HUES48 (cell line): Measurements from ENCODE around the gene NSMF.
"Not testable (repeated sequence)": the region's sequence is repeated elsewhere in the genome, so short reads cannot be mapped to it uniquely, and the experiment has no call there.

Source experiments
- H3K27ac ChIP-seq: one replicate; pipeline ENCODE4 v1.7.0; 2013; ENCODE audit warnings: low read depth, low read length, inconsistent platforms
- H3K27me3 ChIP-seq: 2 replicates; pipeline ENCODE4 v1.6.1; 2013; ENCODE audit warnings: mild to moderate bottlenecking, low read length; ENCODE audit not compliant: control insufficient read depth, insufficient read depth
- H3K36me3 ChIP-seq: 2 replicates; pipeline ENCODE4 v1.6.1; 2013; ENCODE audit warnings: low read length; ENCODE audit not compliant: control insufficient read depth, insufficient read depth
- H3K4me1 ChIP-seq: 2 replicates; pipeline ENCODE4 v1.6.1; 2013; ENCODE audit warnings: mild to moderate bottlenecking, low read length; ENCODE audit not compliant: control insufficient read depth, insufficient read depth
- H3K4me3 ChIP-seq: 2 replicates; pipeline ENCODE4 v1.5.1; 2013; ENCODE audit warnings: mild to moderate bottlenecking, low read depth, low read length
- H3K9ac ChIP-seq: 2 replicates; pipeline ENCODE4 v1.6.1; 2013; ENCODE audit warnings: mild to moderate bottlenecking, low read depth, low read length, moderate library complexity
- H3K9me3 ChIP-seq: 2 replicates; pipeline ENCODE4 v1.6.1; 2013; ENCODE audit warnings: low read length; ENCODE audit not compliant: control insufficient read depth, insufficient read depth

Gene NSMF

DNA sequence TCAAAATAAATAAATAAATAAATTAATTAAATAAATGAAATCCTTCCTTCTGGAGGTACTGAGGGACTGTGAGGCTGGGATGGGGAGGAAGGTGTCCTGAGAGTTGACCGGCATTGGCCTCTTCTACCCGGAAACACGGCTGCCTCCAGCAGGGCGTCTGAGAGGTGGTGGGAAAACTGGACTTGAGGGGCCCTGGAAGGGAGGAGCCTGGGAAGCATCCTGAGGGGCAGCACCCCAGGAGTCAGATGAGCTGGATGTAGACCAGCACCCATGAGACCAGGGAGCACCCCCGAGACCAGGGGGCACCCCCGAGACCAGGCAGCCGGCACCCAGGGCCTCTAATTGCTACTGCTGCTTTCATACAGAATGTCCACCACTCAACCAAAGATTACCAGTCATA lies 8.8 kb upstream of the NSMF start:
- Histone ChIP-seq H3K27ac (no peak overlapping the region), H3K27me3 (peaks cover 4% of the 10 kb centered on the region; the same call in 1 of the 2 replicates), H3K4me1 (no peaks in the 10 kb centered on the region), H3K4me3 (no peak overlapping the region), H3K9ac (no peak overlapping the region), H3K36me3 (no peaks in the 10 kb centered on the region), H3K9me3 (no peaks in the 10 kb centered on the region)

- H3K4me1 ChIP-seq, result no peaks in the 10 kb centered on the region
- H3K27ac ChIP-seq, result no peak overlapping the region
- no peak overlapping the region for H3K9ac ChIP-seq
- H3K9me3 ChIP-seq, result no peaks in the 10 kb centered on the region
- no peak overlapping the region for H3K4me3 ChIP-seq
- H3K27me3 ChIP-seq, result peaks cover 11% of the 10 kb centered on the region
- no peaks in the 10 kb centered on the region for H3K36me3 ChIP-seq
Observed at GRCh38 chr9:137467161-137467581, 8.0 kb upstream of the NSMF start.

DNA sequence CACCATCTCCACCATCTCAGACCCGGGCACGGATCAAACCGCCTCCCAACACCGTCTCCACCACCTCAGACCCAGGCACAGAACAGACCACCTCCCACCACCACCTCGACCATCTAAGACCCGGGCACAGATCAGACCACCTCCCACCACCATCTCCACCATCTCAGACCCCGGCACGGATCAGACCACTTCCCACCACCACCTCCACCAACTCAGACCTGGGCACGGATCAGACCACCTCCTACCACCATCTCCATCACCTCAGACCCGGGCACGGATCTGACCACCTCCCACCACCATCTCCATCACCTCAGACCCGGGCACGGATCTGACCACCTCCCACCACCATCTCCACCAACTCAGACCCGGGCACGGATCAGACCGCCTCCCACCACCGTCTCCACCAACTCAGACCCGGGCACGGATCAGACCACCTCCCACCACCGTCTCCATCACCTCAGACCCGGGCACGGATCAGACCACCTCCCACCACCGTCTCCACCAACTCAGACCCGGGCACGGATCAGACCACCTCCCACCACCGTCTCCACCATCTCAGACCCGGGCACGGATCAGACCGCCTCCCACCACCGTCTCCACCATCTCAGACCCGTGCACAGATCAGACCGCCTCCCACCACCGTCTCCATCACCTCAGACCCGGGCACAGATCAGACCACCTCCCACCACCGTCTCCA lies 7.4 kb upstream of the NSMF start:
- not testable (repeated sequence) for H3K9me3 ChIP-seq, H3K36me3 ChIP-seq, H3K27ac ChIP-seq, H3K9ac ChIP-seq, H3K4me3 ChIP-seq, H3K4me1 ChIP-seq
- peaks cover 15% of the 10 kb centered on the region for H3K27me3 ChIP-seq

DNA sequence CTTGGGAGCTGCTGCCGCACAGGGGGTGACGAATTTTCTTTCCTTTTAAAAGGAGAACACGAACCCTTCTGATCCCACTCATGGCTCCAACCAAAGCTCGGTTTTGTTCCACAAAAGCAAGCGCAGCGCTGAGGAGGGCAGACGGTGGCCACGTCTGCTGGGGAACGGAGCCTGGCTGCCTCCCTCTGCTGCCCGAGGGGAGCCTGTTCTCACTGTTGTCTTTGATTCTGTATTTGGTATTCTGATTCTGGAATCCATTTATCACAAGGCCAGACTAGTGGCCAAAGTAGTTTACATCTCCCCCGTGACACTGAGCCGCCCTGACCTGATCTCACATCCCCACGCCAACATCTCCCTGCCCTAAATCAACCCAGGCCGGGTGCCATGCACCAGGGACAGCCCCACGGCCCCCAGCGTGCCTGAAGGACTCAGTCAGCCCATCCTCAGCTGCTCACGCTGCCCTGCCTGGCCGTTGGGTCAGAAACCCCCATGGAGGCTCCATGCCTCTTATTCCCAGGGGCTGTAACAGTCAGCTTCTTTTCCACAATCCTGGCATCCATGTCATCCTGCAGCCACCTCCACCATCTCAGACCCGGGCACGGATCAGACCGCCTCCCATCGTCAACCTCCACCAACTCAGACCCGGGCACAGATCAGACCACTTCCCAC lies 6.7 kb upstream of the NSMF start:
- H3K27ac ChIP-seq, result no peak overlapping the region
- H3K4me1 ChIP-seq, result no peaks in the 10 kb centered on the region
- H3K27me3 ChIP-seq, result peaks cover 15% of the 10 kb centered on the region
- no peaks in the 10 kb centered on the region for H3K9me3 ChIP-seq
- H3K4me3 ChIP-seq, result no peak overlapping the region
- no peak overlapping the region for H3K9ac ChIP-seq
- no peaks in the 10 kb centered on the region for H3K36me3 ChIP-seq

- Histone ChIP-seq H3K27ac (no peak overlapping the region), H3K27me3 (peaks cover 15% of the 10 kb centered on the region), H3K4me1 (no peaks in the 10 kb centered on the region), H3K4me3 (no peak overlapping the region), H3K9me3 (no peaks in the 10 kb centered on the region), H3K36me3 (no peaks in the 10 kb centered on the region), H3K9ac (no peak overlapping the region)
Observed at GRCh38 chr9:137465000-137465719, 6.0 kb upstream of the NSMF start.

DNA sequence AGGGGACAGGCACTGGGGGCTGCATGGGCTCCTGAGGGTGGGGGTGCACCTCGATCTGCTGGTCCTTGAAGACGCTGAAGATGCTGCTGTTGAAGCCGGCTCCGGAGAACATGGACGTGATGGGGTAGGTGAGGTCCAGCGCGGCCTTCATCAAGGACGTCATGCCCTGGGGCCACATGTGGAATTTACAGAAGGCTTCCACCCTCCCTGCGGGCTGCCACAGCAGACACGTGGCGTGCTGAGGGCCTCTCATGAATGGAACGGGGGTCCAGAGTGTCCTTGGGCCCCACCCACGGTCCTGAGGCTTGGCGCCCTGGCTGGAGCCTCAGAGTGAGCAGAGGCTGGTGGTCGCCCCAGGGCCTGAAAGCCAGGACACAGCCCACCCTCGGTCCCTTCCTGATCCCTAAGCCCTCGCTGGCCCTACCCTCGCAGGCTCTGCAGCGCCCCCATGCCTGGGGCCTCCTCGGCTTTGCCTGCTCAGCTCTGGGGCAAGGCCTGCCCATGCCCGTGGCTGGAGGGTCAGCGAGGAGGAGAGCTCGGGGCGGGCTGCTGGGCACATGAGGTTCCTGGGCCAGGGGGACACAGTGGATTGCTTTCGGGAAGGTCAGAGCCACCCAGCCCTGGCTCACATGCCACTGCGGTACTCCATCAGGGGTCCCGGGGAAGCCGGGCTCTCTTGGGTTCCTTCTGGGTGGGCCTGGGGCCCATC lies 5.3 kb upstream of the NSMF start:
- H3K9ac ChIP-seq, result no peak overlapping the region
- H3K27ac ChIP-seq, result no peak overlapping the region
- no peaks in the 10 kb centered on the region for H3K36me3 ChIP-seq
- no peaks in the 10 kb centered on the region for H3K9me3 ChIP-seq
- peaks cover 15% of the 10 kb centered on the region for H3K27me3 ChIP-seq
- H3K4me1 ChIP-seq, result no peaks in the 10 kb centered on the region
- no peak overlapping the region for H3K4me3 ChIP-seq

DNA sequence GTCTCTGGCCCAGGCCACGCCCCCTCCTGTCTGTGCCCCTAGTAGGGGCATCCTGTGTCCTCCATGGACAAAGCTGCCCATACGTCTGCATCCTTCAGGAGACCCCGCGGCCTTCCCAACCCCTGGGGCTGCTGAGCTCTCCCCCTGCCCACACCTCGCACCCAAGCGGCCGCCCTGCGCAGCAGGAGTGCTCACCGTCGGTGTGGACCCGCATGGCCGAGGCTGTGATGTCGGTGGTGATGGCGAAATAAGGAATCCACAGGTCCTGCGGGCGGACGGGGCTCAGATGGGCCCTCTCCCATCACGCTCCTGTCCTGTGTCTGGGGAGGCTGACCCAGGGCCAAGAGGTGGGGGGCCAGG lies 4.8 kb upstream of the NSMF start:
- H3K9me3 ChIP-seq, result no peaks in the 10 kb centered on the region
- H3K36me3 ChIP-seq, result no peaks in the 10 kb centered on the region
- no peaks in the 10 kb centered on the region for H3K4me1 ChIP-seq
- no peak overlapping the region for H3K9ac ChIP-seq
- no peak overlapping the region for H3K4me3 ChIP-seq
- no peak overlapping the region for H3K27ac ChIP-seq
- H3K27me3 ChIP-seq, result peaks cover 15% of the 10 kb centered on the region

- no peak overlapping the region for H3K9ac ChIP-seq
- no peaks in the 10 kb centered on the region for H3K9me3 ChIP-seq
- no peak overlapping the region for H3K27ac ChIP-seq
Observed at GRCh38 chr9:137462986-137463930, 4.1 kb upstream of the NSMF start.

GRCh38 chr9:137462396-137462985 lies 3.4 kb upstream of the NSMF start:
- Histone ChIP-seq H3K4me1 (no peaks in the 10 kb centered on the region), H3K9ac (no peak overlapping the region), H3K36me3 (0 out of 2 replicates have a peak, but pooled peaks cover under 1% of the 10 kb centered on the region), H3K27me3 (peaks cover 15% of the 10 kb centered on the region), H3K4me3 (no peak overlapping the region), H3K9me3 (no peaks in the 10 kb centered on the region), H3K27ac (no peak overlapping the region)

More at GRCh38 chr9:137462986-137463930, 4.1 kb upstream of the NSMF start:
- peaks cover 15% of the 10 kb centered on the region for H3K27me3 ChIP-seq
- H3K36me3 ChIP-seq, result no peaks in the 10 kb centered on the region
- no peak overlapping the region for H3K4me3 ChIP-seq
- H3K4me1 ChIP-seq, result no peaks in the 10 kb centered on the region
